Liver (tissue), 9 donors: ENCODE data around the gene FAM131C. TPM values are rescaled to one million over a fixed set of nuclear protein-coding genes. Genes with fewer than 3 reads are reported as not detected.

Source experiments
- DNase-seq: peaks from one replicate; pipeline ENCODE4 v3.0.0-alpha.2; 2017; ENCODE audit warnings: low spot score
- H3K27ac ChIP-seq, 2 donors: one replicate each; pipeline ENCODE4 v1.7.0; 2013; ENCODE audit warnings: inconsistent platforms in 2 of 2, low read length in 2 of 2, control low read depth in 1 of 2, low read depth in 1 of 2, mild to moderate bottlenecking in 1 of 2
- H3K27me3 ChIP-seq, 4 donors: one replicate each; pipeline versions ENCODE4 v1.6.1 to v1.7.0; 2013; ENCODE audit warnings: low read length in 3 of 4, inconsistent platforms in 1 of 4, mild to moderate bottlenecking in 1 of 4, moderate library complexity in 1 of 4; ENCODE audit not compliant: control insufficient read depth in 4 of 4, insufficient read depth in 4 of 4
- H3K36me3 ChIP-seq, 4 donors: one replicate each; pipeline versions ENCODE4 v1.6.1 to v1.7.0; 2013; ENCODE audit warnings: low read length in 3 of 4, mild to moderate bottlenecking in 3 of 4, low read depth in 1 of 4, moderate library complexity in 1 of 4; ENCODE audit not compliant: control insufficient read depth in 4 of 4, insufficient read depth in 3 of 4
- H3K4me1 ChIP-seq, 4 donors: one replicate each; pipeline versions ENCODE4 v1.6.1 to v1.7.0; 2013; ENCODE audit warnings: low read length in 3 of 4, mild to moderate bottlenecking in 3 of 4, moderate library complexity in 1 of 4; ENCODE audit not compliant: control insufficient read depth in 4 of 4, insufficient read depth in 4 of 4
- H3K4me3 ChIP-seq, 3 donors: one replicate each; pipeline versions ENCODE4 v1.6.1 to v1.7.0; 2013; ENCODE audit warnings: low read length in 3 of 3, control low read depth in 1 of 3, low read depth in 1 of 3, mild to moderate bottlenecking in 1 of 3
- H3K9ac ChIP-seq, 2 donors: one replicate each; pipeline ENCODE4 v1.7.0; 2013; ENCODE audit warnings: low read length in 2 of 2, mild to moderate bottlenecking in 2 of 2, moderate library complexity in 2 of 2, control low read depth in 1 of 2, low read depth in 1 of 2
- H3K9me3 ChIP-seq, 4 donors: one replicate each; pipeline versions ENCODE4 v1.6.1 to v1.7.0; 2013; ENCODE audit warnings: low read length in 3 of 4; ENCODE audit not compliant: control insufficient read depth in 4 of 4
- EGR1 ChIP-seq, 2 donors: IDR thresholded peaks; 2 replicates each; pipeline ENCODE4 v1.6.1; 2016 to 2018; ENCODE audit warnings: antibody characterized with exemption in 2 of 2, low read depth in 2 of 2
- FOXA1 ChIP-seq: IDR thresholded peaks from 2 replicates; pipeline ENCODE4 v1.6.1; 2016; ENCODE audit warnings: antibody characterized with exemption
- FOXA2 ChIP-seq: IDR thresholded peaks from 2 replicates; pipeline ENCODE4 v1.6.1; 2016; ENCODE audit warnings: antibody characterized with exemption
- GABPA ChIP-seq, 2 donors: IDR thresholded peaks in 1 of 2; conservative IDR thresholded peaks in 1 of 2; 2 replicates each; pipeline ENCODE4 v1.6.1; 2016; ENCODE audit warnings: antibody characterized with exemption in 2 of 2, mild to moderate bottlenecking in 1 of 2, moderate library complexity in 1 of 2
- HNF4A ChIP-seq, 2 donors: conservative IDR thresholded peaks; 2 replicates each; pipeline ENCODE4 v1.6.1; 2016; ENCODE audit warnings: antibody characterized with exemption in 2 of 2, mild to moderate bottlenecking in 2 of 2
- HNF4G ChIP-seq: IDR thresholded peaks from 2 replicates; pipeline ENCODE4 v1.6.1; 2016; ENCODE audit warnings: antibody characterized with exemption
- JUND ChIP-seq, 2 donors: IDR thresholded peaks; 2 replicates each; pipeline ENCODE4 v1.6.1; 2016; ENCODE audit warnings: antibody characterized with exemption in 2 of 2
- NR2F2 ChIP-seq: IDR thresholded peaks from 2 replicates; pipeline ENCODE4 v1.6.1; 2016; ENCODE audit warnings: antibody characterized with exemption
- RAD21 ChIP-seq, 2 donors: IDR thresholded peaks; 2 replicates each; pipeline ENCODE4 v1.6.1; 2016; ENCODE audit warnings: antibody characterized with exemption in 2 of 2, mild to moderate bottlenecking in 2 of 2
- RXRA ChIP-seq, 2 donors: IDR thresholded peaks; 2 replicates each; pipeline ENCODE4 v1.6.1; 2017 to 2018; ENCODE audit warnings: antibody characterized with exemption in 2 of 2, mild to moderate bottlenecking in 1 of 2
- SP1 ChIP-seq: IDR thresholded peaks from 2 replicates; pipeline ENCODE4 v1.6.1; 2018; ENCODE audit warnings: antibody characterized with exemption, mild to moderate bottlenecking
- WGBS: extraction: QIAGEN DNeasy Blood & Tissue Kit; methylation state at CpG from one replicate; pipeline ENCODE4 v1.1.7; 2013; 5-methylcytosine and 5-hydroxymethylcytosine counted together
- polyA plus RNA-seq, 2 donors: library from polyadenylated mRNA; stranded (reverse) in 1 of 2; unstranded in 1 of 2; fragments of 200-250 nt in 1 of 2; fragments of >200 nt in 1 of 2; fragmentation: Nextera tagmentation in 1 of 2; extraction: Ambion mirVana in 1 of 2; gene quantifications; one replicate each; pipeline versions ENCODE4 v1.2.1 to v1.2.3, GENCODE V29; 2013 to 2015
- total RNA-seq, 2 donors: library from RNA; depleted of rRNA; stranded (reverse); fragments of >200 nt; gene quantifications; one replicate each; pipeline ENCODE4 v1.2.3, GENCODE V29; 2014
- TF ChIP-seq, protein P1 (sequence below): IDR thresholded peaks from 2 replicates; pipeline ENCODE4 v1.6.1; 2016; ENCODE audit warnings: antibody characterized with exemption
- TF ChIP-seq, protein P2 (sequence below): fragments of 150-350 bp; IDR thresholded peaks from 2 replicates; pipeline ENCODE4 v1.5.1; 2017; ENCODE audit warnings: improper control_type of control experiment, low read depth, low read length; ENCODE audit not compliant: missing input control
- TF ChIP-seq, protein P3 (sequence below): IDR thresholded peaks from 2 replicates; pipeline ENCODE4 v1.6.1; 2016; ENCODE audit warnings: antibody characterized with exemption, mild to moderate bottlenecking
- TF ChIP-seq, protein P4 (sequence below): IDR thresholded peaks from 2 replicates; pipeline ENCODE4 v1.6.1; 2016; ENCODE audit warnings: antibody characterized with exemption
- TF ChIP-seq, protein P5 (sequence below): IDR thresholded peaks from 2 replicates; pipeline ENCODE4 v1.6.1; 2016; ENCODE audit warnings: antibody characterized with exemption
- donor health status: healthy.
- donor health status: healthy.
- donor health status: healthy.
- donor health status: healthy.
- donor health status: healthy.

Gene FAM131C
- total and polyA plus RNA-seq, 4 donors = 0.05 to 0.92 TPM; not detected in 2

DNA sequence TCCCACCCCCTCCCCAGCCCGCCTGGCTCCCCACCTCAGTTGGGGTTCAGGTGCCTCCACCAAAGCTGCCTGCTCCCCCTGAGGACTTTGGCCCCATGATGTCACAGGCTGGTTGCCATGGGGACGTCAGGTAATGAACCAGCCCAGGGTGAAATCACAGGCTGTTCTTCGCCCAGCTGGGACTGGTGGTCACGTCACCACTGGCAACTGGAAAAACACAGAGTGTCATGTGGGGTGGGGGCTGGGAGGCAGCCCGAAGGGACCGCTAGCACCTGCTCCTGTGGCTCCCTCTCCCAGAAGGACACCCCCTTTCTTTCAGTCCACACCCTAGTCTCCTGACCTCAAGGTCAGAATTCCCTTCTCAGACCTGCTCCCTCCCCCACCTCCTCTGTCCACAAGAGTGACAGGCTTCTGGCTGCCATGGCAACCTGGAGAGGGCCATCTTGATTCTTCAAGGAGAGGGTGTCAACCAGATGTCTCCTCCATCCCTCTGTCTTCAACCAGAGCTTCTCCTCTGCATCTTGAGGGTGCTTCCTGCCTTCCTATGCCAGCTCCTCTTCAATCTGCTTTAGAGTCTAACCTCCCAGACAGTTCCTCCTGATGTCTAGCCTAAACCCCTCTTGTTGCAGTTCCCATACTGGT lies 6.2 kb downstream of the FAM131C start:
- peak; percentile 63 for DNase-seq
- Histone ChIP-seq H3K4me3 (no peak overlapping the region), H3K9ac (no peak overlapping the region), H3K36me3 (no peaks in the 10 kb centered on the region), H3K9me3 (no peaks in the 10 kb centered on the region), H3K4me1 (peaks cover 10 to 26% (median 18%) of the 10 kb centered on the region in 4 donors), H3K27me3 (no peaks in the 10 kb centered on the region), H3K27ac (peak overlapping the region; percentile 15 to 37)
- peak in 1 of 2 donors; percentile 34 for TF ChIP-seq RXRA (IDR thresholded peaks at IDR 0.05)
- TF ChIP-seq FOXA1 = no peak
- TF ChIP-seq SP1 = peak; percentile 83
- TF ChIP-seq FOXA2 = no peak
- TF ChIP-seq, protein P1, sequence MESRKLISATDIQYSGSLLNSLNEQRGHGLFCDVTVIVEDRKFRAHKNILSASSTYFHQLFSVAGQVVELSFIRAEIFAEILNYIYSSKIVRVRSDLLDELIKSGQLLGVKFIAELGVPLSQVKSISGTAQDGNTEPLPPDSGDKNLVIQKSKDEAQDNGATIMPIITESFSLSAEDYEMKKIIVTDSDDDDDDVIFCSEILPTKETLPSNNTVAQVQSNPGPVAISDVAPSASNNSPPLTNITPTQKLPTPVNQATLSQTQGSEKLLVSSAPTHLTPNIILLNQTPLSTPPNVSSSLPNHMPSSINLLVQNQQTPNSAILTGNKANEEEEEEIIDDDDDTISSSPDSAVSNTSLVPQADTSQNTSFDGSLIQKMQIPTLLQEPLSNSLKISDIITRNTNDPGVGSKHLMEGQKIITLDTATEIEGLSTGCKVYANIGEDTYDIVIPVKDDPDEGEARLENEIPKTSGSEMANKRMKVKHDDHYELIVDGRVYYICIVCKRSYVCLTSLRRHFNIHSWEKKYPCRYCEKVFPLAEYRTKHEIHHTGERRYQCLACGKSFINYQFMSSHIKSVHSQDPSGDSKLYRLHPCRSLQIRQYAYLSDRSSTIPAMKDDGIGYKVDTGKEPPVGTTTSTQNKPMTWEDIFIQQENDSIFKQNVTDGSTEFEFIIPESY = no peak
- TF ChIP-seq, protein P2, sequence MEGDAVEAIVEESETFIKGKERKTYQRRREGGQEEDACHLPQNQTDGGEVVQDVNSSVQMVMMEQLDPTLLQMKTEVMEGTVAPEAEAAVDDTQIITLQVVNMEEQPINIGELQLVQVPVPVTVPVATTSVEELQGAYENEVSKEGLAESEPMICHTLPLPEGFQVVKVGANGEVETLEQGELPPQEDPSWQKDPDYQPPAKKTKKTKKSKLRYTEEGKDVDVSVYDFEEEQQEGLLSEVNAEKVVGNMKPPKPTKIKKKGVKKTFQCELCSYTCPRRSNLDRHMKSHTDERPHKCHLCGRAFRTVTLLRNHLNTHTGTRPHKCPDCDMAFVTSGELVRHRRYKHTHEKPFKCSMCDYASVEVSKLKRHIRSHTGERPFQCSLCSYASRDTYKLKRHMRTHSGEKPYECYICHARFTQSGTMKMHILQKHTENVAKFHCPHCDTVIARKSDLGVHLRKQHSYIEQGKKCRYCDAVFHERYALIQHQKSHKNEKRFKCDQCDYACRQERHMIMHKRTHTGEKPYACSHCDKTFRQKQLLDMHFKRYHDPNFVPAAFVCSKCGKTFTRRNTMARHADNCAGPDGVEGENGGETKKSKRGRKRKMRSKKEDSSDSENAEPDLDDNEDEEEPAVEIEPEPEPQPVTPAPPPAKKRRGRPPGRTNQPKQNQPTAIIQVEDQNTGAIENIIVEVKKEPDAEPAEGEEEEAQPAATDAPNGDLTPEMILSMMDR = no peak
- TF ChIP-seq, protein P3, sequence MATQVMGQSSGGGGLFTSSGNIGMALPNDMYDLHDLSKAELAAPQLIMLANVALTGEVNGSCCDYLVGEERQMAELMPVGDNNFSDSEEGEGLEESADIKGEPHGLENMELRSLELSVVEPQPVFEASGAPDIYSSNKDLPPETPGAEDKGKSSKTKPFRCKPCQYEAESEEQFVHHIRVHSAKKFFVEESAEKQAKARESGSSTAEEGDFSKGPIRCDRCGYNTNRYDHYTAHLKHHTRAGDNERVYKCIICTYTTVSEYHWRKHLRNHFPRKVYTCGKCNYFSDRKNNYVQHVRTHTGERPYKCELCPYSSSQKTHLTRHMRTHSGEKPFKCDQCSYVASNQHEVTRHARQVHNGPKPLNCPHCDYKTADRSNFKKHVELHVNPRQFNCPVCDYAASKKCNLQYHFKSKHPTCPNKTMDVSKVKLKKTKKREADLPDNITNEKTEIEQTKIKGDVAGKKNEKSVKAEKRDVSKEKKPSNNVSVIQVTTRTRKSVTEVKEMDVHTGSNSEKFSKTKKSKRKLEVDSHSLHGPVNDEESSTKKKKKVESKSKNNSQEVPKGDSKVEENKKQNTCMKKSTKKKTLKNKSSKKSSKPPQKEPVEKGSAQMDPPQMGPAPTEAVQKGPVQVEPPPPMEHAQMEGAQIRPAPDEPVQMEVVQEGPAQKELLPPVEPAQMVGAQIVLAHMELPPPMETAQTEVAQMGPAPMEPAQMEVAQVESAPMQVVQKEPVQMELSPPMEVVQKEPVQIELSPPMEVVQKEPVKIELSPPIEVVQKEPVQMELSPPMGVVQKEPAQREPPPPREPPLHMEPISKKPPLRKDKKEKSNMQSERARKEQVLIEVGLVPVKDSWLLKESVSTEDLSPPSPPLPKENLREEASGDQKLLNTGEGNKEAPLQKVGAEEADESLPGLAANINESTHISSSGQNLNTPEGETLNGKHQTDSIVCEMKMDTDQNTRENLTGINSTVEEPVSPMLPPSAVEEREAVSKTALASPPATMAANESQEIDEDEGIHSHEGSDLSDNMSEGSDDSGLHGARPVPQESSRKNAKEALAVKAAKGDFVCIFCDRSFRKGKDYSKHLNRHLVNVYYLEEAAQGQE = peak; percentile 17
- TF ChIP-seq, protein P4, sequence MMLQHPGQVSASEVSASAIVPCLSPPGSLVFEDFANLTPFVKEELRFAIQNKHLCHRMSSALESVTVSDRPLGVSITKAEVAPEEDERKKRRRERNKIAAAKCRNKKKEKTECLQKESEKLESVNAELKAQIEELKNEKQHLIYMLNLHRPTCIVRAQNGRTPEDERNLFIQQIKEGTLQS = peak; percentile 84
- TF ChIP-seq HNF4A (conservative IDR thresholded peaks at IDR 0.05) = peak; percentile 78 to 92
- TF ChIP-seq EGR1 (IDR thresholded peaks at IDR 0.05; ENCODE audit: low read depth in 2 of 2) = no peak
- no peak for TF ChIP-seq NR2F2
- no peak for TF ChIP-seq GABPA (IDR thresholded peaks at IDR 0.05 in 1 of 2, conservative IDR thresholded peaks at IDR 0.05 in 1 of 2)
- TF ChIP-seq HNF4G = peak; percentile 86
- peak; percentile 35 to 53 for TF ChIP-seq JUND (IDR thresholded peaks at IDR 0.05)
- WGBS = 30% methylated on average over 6 of the region's 6 CpGs

DNA sequence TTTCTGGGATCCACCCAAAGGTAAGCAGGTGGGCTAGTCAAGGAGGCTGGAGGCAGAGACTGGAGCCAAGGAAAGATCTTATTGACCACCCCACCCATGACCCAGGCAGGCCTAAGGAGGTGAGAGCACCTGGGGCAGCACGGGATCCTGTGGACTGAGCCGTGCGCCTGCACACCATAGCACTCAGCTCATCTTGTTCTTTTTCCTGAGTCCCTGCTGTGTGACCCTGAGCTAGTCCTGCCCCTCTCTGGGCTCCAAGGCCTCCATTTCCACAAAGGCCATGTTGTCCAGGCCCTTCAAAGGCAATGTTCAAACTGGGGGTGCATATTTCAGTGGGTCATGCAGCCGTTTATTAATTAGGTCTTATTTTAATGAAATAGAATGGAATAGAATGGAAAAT lies 7.2 kb downstream of the FAM131C start:
- Histone ChIP-seq H3K36me3 (no peaks in the 10 kb centered on the region), H3K4me3 (no peak overlapping the region), H3K4me1 (peaks cover 10 to 26% (median 18%) of the 10 kb centered on the region in 4 donors), H3K27me3 (no peaks in the 10 kb centered on the region), H3K9me3 (no peaks in the 10 kb centered on the region), H3K27ac (no peak overlapping the region), H3K9ac (no peak overlapping the region)
- 93% methylated on average over 4 of the region's 4 CpGs for WGBS
- no peak for TF ChIP-seq SP1
- no peak for TF ChIP-seq RAD21 (IDR thresholded peaks at IDR 0.05)
- no peak for TF ChIP-seq GABPA (IDR thresholded peaks at IDR 0.05 in 1 of 2, conservative IDR thresholded peaks at IDR 0.05 in 1 of 2)
- TF ChIP-seq, protein P2 = no peak
- TF ChIP-seq, protein P5, sequence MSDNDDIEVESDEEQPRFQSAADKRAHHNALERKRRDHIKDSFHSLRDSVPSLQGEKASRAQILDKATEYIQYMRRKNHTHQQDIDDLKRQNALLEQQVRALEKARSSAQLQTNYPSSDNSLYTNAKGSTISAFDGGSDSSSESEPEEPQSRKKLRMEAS = no peak
- no peak for TF ChIP-seq EGR1 (IDR thresholded peaks at IDR 0.05; ENCODE audit: low read depth in 2 of 2)
- DNase-seq = no peak
